Activated naive CD4-positive, alpha-beta T cell treated with anti-CD3 and anti-CD28 coated beads, Interleukin-2, amount 10 ng/mL, durations not matched to agents 7 days and 5 days (primary cell): ENCODE data around the gene C1QTNF9.
A peak's percentile ranks its signal among the peaks of the same experiment; 100 is the strongest.
"Not testable (repeated sequence)": the region's sequence is repeated elsewhere in the genome, so short reads cannot be mapped to it uniquely, and the experiment has no call there.

Source experiments
- CTCF ChIA-PET: fragments of 350-600 bp; sonication (Branson Sonifier 250); formaldehyde crosslinking; loops from one replicate; lab custom pipeline; 2021; ENCODE audit warnings: antibody characterized with exemption; lab: Charles Lee
- DNase-seq: peaks from one replicate; pipeline ENCODE4 v3.0.0-alpha.2; 2020
- H3K27ac Mint-ChIP-seq: one replicate; pipeline ENCODE4 v1.8.0; 2021; ENCODE audit warnings: mild to moderate bottlenecking, moderate library complexity, mixed read lengths
- H3K27me3 Mint-ChIP-seq: one replicate; pipeline ENCODE4 v1.8.0; 2021; ENCODE audit warnings: mild to moderate bottlenecking, mixed read lengths
- H3K36me3 Mint-ChIP-seq: one replicate; pipeline ENCODE4 v1.8.0; 2021; ENCODE audit warnings: mixed read lengths
- H3K4me1 Mint-ChIP-seq: one replicate; pipeline ENCODE4 v1.8.0; 2021; ENCODE audit warnings: mixed read lengths
- H3K4me3 Mint-ChIP-seq: one replicate; pipeline ENCODE4 v1.8.0; 2021; ENCODE audit warnings: mild to moderate bottlenecking, moderate library complexity, mixed read lengths
- H3K9me3 Mint-ChIP-seq: one replicate; pipeline ENCODE4 v1.8.0; 2021; ENCODE audit warnings: mixed read lengths

Gene C1QTNF9, protein sequence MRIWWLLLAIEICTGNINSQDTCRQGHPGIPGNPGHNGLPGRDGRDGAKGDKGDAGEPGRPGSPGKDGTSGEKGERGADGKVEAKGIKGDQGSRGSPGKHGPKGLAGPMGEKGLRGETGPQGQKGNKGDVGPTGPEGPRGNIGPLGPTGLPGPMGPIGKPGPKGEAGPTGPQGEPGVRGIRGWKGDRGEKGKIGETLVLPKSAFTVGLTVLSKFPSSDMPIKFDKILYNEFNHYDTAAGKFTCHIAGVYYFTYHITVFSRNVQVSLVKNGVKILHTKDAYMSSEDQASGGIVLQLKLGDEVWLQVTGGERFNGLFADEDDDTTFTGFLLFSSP

DNA sequence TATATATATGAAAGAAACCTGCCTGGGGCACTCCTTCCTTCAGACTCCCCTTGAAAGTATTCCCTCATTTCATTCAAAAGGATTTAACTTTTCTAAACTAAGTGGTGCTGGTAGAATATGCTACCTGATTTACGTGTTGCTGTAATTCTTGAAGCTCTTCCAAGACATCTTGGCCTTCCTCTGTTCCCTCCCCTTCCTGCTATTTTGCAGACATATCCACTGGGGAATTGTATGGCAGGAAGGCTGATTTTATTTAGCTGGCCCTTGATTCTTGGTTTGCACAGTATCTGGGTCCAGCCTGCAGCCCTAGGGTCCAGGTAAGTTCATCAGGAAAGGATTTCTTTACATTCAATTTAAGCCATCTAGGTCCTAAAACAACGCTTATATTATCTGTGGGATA is at the start of gene C1QTNF9:
Gene C1QTNF9 (plus strand): TSS at position 281 of the 400 bp plus-strand sequence. CDS start 6,424 bp downstream, outside the sequence.
- H3K27me3 Mint-ChIP-seq, H3K9me3 Mint-ChIP-seq, CTCF ChIA-PET, H3K4me1 Mint-ChIP-seq, H3K4me3 Mint-ChIP-seq, DNase-seq: not testable (repeated sequence)
- Mint-ChIP-seq H3K27ac (peak within 1 kb of the TSS; percentile 65), H3K36me3 (peaks cover 16% of the 10 kb centered on the region)

DNA sequence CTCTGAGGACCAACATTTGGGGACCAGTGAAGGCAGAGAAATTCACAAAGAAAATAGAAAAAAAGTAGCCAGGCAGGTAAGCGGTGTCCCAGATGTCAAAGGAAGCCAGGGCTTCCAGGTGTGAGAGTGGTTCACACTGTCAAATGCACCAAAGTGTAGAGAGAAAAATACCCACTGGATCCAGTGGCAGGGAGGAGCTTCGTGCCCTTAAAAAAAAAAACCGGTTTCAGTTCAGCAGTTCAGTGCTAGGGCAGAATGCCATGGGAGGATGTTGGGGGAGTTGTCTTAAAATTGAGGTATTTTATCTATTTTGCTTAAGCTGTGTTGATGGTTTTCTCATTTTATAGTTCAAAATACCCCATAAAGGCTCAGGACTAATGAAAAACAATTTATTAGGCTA is 47.8 kb upstream of the C1QTNF9 start:
- H3K27ac Mint-ChIP-seq: peak overlapping the region; percentile 83
- H3K4me3 Mint-ChIP-seq: peak overlapping the region; percentile 11
- CTCF ChIA-PET: interaction anchor here (0.7 to 1.6 kb wide), 3 partner anchors 8 to 13 kb away, joined by 3 to 7 read pairs (median 4); no protein-coding TSS in a partner anchor
- no peaks in the 10 kb centered on the region for H3K27me3 Mint-ChIP-seq
- H3K4me1 Mint-ChIP-seq: peaks cover 88% of the 10 kb centered on the region
- H3K9me3 Mint-ChIP-seq: no peaks in the 10 kb centered on the region
- H3K36me3 Mint-ChIP-seq: peaks cover 62% of the 10 kb centered on the region
- peak; percentile 53 for DNase-seq

DNA sequence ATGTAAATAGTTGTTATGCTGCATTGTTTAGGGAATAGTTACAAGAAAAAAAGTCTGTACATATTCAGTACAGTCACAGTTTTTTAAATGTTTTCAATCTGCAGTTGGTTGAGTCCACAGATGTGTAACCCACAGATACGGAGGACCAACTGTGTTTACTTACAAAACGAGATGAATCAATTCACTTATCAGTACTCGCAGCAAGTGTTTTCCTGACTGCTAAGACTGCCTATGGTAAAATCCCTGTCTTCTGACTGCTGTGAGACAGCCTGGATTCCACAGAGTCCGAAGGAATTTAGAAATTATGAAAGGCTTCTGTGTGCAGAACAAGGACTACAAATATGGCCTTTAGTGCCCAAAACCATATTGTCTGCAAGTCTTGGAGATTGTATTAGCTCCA is 45.7 kb upstream of the C1QTNF9 start:
- Mint-ChIP-seq H3K27me3 (no peaks in the 10 kb centered on the region), H3K4me1 (peaks cover 91% of the 10 kb centered on the region), H3K9me3 (no peaks in the 10 kb centered on the region), H3K4me3 (peak overlapping the region; percentile 67), H3K27ac (peak overlapping the region; percentile 98), H3K36me3 (peaks cover 61% of the 10 kb centered on the region)
- no peak for DNase-seq
- CTCF ChIA-PET: interaction anchor here (1.0 to 1.9 kb wide), 4 partner anchors 9 to 24 kb away, joined by 5 to 8 read pairs (median 6); no protein-coding TSS in a partner anchor

DNA sequence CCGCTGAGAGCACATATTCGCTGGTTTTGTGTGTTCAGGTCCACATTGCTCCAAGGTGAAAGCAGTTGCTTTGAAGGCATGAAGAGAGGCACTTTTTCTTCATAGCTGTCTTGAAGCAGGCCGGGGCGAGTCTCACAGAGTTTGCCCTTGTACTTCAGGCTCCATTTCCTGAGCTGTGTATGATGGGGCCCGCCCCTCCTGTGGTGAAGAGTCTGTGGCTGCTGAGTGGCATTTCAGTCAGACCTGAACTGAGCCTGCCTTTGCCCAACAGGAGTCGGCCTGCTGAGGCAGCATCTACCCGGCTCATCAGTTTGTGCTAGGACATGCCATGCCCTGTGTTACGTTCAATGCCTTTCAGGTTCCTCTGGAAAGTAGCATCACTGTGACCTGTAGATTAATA is 44.4 kb upstream of the C1QTNF9 start:
- Mint-ChIP-seq H3K4me3 (peak overlapping the region; percentile 67), H3K27me3 (no peaks in the 10 kb centered on the region), H3K9me3 (no peaks in the 10 kb centered on the region), H3K27ac (peak overlapping the region; percentile 98), H3K36me3 (peaks cover 60% of the 10 kb centered on the region), H3K4me1 (peaks cover 95% of the 10 kb centered on the region)
- CTCF ChIA-PET: interaction anchor here (1.1 to 1.9 kb wide), 4 partner anchors 9 to 36 kb away, joined by 4 to 8 read pairs (median 6); no protein-coding TSS in a partner anchor
- DNase-seq: peak; percentile 91

DNA sequence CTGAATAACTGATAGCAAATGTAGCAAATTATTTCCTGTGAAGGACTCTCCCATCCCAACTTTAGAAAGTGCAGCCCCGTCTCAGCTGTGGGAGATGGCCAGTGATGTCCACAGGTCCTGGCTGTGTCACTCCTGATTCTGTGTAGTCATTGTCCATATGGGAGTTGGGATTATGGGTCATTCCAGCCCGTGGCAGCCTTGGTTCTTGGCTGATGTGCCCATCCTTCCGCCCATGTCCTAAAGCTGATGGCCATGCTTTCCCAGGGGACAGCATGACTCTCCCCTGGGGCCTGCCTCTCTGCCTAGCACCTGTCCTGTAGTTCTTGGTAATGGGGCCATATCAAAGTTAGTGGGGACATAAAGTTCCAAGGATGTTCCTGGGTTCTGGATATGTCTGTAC is 43.9 kb upstream of the C1QTNF9 start:
- no peak for DNase-seq
- Mint-ChIP-seq H3K9me3 (no peaks in the 10 kb centered on the region), H3K36me3 (peaks cover 58% of the 10 kb centered on the region), H3K27me3 (no peaks in the 10 kb centered on the region), H3K27ac (peak overlapping the region; percentile 98), H3K4me3 (peak overlapping the region; percentile 67), H3K4me1 (peaks cover 95% of the 10 kb centered on the region)
- CTCF ChIA-PET: interaction anchor here (1.3 to 2.4 kb wide), 3 partner anchors 9 to 11 kb away, joined by 4 to 9 read pairs (median 8); no protein-coding TSS in a partner anchor

DNA sequence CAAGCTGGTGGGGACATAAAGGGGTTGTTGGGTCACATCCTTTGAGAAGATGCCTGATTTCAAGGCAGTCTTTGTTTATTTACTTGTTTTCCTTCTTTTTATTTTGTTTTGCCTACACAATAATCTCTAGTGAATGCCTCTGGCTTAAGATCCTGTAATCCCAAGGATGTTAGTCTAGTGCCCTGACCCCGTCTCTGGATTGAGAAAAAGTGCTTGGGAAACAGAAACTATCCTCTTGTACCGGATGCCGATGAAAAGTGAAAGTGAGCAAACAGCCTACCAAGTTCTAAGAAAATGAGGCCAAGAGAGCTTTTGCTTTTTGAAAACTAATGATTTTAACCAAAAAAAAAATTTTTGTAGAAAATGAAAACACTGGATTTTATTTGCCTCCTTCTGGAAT is 42.1 kb upstream of the C1QTNF9 start:
- no peaks in the 10 kb centered on the region for H3K9me3 Mint-ChIP-seq
- peaks cover 49% of the 10 kb centered on the region for H3K36me3 Mint-ChIP-seq
- peaks cover 5% of the 10 kb centered on the region for H3K27me3 Mint-ChIP-seq
- CTCF ChIA-PET: interaction anchor here (1.0 to 2.4 kb wide), 3 partner anchors 13 to 36 kb away, joined by 3 to 9 read pairs (median 3); no protein-coding TSS in a partner anchor
- peak; percentile 51 for DNase-seq
- H3K27ac Mint-ChIP-seq: peak overlapping the region; percentile 84
- H3K4me3 Mint-ChIP-seq: peak overlapping the region; percentile 64
- peaks cover 94% of the 10 kb centered on the region for H3K4me1 Mint-ChIP-seq

DNA sequence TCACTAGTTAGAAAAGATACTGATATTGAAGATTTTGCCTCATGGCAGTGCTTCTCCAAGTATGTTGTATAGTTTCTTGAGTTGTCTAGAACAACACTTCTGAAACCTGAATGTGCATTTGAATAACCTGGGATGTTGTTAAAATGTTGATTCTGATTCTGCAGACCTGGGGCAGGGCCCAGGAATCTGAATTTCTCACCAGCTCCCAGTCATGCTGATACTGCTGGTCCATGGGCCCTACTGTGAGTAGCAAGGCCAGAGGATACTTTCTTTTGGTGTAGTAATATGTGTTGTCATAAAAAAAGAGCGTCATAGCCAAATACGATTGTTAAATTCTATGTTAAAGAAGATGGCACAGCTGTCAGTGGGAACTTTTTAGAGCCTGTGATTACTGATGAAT is 41.6 kb upstream of the C1QTNF9 start:
- Mint-ChIP-seq H3K4me1 (peaks cover 94% of the 10 kb centered on the region), H3K4me3 (peak overlapping the region; percentile 64), H3K27ac (peak overlapping the region; percentile 84), H3K36me3 (peaks cover 50% of the 10 kb centered on the region), H3K27me3 (peaks cover 5% of the 10 kb centered on the region), H3K9me3 (no peaks in the 10 kb centered on the region)
- no peak for DNase-seq
- CTCF ChIA-PET: interaction anchor here (1.0 to 2.4 kb wide), 3 partner anchors 13 to 37 kb away, joined by 3 to 9 read pairs (median 3); no protein-coding TSS in a partner anchor

DNA sequence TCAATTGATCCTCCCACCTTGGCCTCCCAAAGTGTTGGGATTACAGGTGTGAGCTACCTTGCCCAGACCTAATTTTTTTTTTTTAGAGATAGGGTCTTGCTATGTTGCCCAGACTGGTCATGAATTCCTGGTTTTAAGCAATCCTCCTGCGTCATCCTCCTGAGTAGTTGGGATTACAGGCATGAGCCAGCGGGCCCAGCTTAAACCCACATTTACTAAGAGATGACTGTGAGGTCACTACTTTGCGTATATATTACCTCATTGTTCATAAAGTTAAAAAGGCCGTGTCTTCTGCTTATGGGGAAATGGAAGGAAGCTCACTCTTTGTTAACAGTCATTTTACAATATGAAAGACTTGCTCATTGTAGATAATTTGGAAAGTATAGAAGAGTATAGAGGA is 39.6 kb upstream of the C1QTNF9 start:
- Mint-ChIP-seq H3K4me1 (peaks cover 94% of the 10 kb centered on the region), H3K27ac (peak overlapping the region; percentile 98), H3K36me3 (peaks cover 49% of the 10 kb centered on the region), H3K4me3 (peak overlapping the region; percentile 87), H3K27me3 (peaks cover 5% of the 10 kb centered on the region), H3K9me3 (no peaks in the 10 kb centered on the region)
- no peak for DNase-seq
- CTCF ChIA-PET: interaction anchor here (1.2 to 2.2 kb wide), 5 partner anchors 8 to 41 kb away, joined by 3 to 12 read pairs (median 7); no protein-coding TSS in a partner anchor

DNA sequence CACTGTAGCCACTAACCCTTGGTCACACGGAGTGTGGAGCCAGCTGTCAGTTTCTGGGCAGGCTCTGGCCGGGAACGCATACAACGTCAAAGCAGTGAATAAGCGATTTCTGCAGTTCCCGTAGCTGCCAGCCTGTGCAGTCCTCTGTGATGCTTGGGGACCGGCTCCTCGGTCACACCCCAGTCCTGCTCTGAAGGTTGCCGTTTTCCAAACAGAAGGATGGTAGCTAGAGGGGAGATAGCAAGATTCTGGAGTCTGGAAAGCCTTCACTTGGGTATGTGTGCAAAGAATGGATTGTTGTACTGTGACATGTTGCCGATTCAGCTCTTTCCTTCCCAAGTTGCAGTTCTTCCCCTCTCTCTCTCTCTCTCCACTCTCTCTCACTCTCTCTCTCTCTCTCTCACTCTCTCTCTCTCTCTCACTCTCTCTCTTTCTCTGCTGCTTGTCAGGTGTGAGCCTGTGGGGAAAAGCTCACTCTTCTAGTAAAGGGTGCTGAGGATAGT is 38.7 kb upstream of the C1QTNF9 start:
- CTCF ChIA-PET: interaction anchor here (1.2 to 2.2 kb wide), 5 partner anchors 9 to 42 kb away, joined by 3 to 12 read pairs (median 7); no protein-coding TSS in a partner anchor
- Mint-ChIP-seq H3K4me3 (peak overlapping the region; percentile 87), H3K36me3 (peaks cover 46% of the 10 kb centered on the region), H3K4me1 (peaks cover 94% of the 10 kb centered on the region), H3K9me3 (no peaks in the 10 kb centered on the region), H3K27me3 (peaks cover 5% of the 10 kb centered on the region), H3K27ac (peak overlapping the region; percentile 98)
- peak; percentile 76 for DNase-seq

DNA sequence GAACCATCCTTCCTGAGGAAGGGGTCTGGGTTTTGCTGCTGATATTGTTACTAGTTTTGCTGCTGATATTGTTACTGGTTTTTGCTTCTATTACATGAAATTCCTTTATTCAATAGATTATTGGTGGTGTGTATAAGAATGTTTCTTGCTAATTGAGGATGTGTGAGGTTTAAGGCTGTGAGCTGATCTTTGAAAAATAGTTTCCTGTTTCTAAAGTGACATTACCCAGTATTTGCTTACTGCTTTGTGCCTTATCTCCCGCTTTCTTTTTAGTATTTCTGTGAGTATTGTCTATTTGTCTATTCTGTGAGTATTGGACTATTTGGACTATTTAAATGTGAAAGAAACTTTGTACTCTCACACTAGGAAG is 38.2 kb upstream of the C1QTNF9 start:
- no peak for DNase-seq
- peak overlapping the region; percentile 87 for H3K4me3 Mint-ChIP-seq
- no peaks in the 10 kb centered on the region for H3K9me3 Mint-ChIP-seq
- peak overlapping the region; percentile 98 for H3K27ac Mint-ChIP-seq
- peaks cover 44% of the 10 kb centered on the region for H3K36me3 Mint-ChIP-seq
- H3K27me3 Mint-ChIP-seq: peaks cover 5% of the 10 kb centered on the region
- peaks cover 95% of the 10 kb centered on the region for H3K4me1 Mint-ChIP-seq
- CTCF ChIA-PET: interaction anchor here (1.4 to 2.2 kb wide), 4 partner anchors 10 to 20 kb away, joined by 7 to 12 read pairs (median 9); no protein-coding TSS in a partner anchor

DNA sequence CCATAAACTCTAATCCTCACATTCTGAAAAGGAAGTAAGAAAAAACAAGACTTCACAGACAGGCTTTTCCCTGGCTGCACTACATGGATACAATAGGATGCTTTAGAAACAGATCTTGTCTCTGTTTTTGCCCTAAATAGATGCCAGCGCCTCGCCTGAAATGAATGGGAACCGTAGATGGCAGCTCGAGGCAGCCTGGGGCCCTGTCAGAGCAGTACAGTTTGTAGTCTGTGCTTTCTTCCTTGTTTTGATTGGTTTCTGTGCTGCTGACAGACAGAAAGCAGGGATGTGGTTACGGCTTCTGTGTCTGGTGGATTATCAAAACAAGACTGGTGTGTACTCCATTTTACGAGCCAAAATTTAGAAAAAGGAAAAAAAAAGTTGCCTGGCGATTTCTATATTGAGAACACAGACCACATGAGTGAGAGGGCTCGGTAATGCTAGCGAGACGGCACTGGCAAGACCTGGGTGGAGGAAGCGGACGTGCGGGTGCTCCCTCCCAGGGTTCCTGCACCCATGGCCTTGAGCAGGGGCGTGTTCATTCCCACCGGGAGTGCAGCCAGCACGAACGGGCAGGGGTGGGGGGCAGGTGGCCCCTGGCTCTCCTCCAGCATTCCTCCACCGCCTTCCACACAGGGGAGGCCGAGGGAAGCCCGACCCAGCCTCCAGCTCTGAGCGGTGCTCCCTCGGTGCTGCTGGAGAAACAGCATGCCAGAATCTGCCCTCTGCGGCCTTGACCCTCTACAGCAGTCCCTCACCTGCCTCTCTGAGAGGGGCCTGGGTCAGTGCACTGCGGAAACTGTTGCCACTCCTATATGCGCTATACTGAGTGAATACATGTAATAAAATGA is 37.6 kb upstream of the C1QTNF9 start:
- H3K4me3 Mint-ChIP-seq: peak overlapping the region; percentile 87
- peaks cover 95% of the 10 kb centered on the region for H3K4me1 Mint-ChIP-seq
- CTCF ChIA-PET: interaction anchor here (1.9 to 2.2 kb wide), 2 partner anchors 18 to 20 kb away, joined by 11 to 12 read pairs; no protein-coding TSS in a partner anchor
- peak overlapping the region; percentile 98 for H3K27ac Mint-ChIP-seq
- H3K36me3 Mint-ChIP-seq: peaks cover 40% of the 10 kb centered on the region
- peak; percentile 78 for DNase-seq
- no peaks in the 10 kb centered on the region for H3K9me3 Mint-ChIP-seq
- H3K27me3 Mint-ChIP-seq: peaks cover 5% of the 10 kb centered on the region

DNA sequence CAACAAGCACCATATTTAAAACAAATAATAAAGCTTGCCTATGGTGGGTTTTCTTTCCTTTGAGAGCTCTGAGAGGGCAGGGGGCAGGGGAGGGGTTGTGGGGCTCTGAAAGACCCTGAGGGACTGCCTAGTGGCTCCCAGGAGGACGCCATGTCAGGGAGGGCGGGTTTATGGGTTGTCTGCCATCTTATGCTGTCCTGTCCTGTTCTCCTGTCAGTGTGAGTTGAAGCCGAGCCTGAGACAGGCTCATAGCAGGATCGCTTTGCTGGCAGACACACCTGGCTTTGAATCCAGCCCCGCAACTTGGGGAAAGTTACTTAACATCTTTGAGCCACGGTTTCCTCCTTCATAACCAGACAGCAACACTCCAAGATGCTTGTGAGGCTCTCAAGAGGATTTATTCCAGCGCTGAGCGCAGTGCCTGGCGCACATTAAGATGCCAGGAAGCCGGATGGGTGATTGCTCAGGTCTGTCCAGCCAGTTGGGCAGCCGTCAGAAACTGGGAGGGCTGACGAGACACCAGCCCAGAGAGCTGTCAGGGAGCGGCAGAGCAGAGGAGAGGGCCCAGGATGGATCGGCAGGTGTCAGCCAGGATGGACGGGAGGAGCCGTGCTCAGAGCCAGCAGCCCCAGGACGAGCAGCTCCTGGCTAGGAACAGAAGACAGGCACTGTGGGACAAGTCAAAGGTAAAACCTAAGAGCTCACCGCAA is 36.8 kb upstream of the C1QTNF9 start:
- CTCF ChIA-PET: interaction anchor here (1.4 to 1.8 kb wide), 2 partner anchors 40 to 44 kb away, joined by 5 to 6 read pairs; no protein-coding TSS in a partner anchor
- H3K4me3 Mint-ChIP-seq: peak overlapping the region; percentile 87
- H3K4me1 Mint-ChIP-seq: peaks cover 95% of the 10 kb centered on the region
- no peaks in the 10 kb centered on the region for H3K9me3 Mint-ChIP-seq
- peak overlapping the region; percentile 98 for H3K27ac Mint-ChIP-seq
- H3K36me3 Mint-ChIP-seq: peaks cover 35% of the 10 kb centered on the region
- H3K27me3 Mint-ChIP-seq: peaks cover 5% of the 10 kb centered on the region
- DNase-seq: no peak

DNA sequence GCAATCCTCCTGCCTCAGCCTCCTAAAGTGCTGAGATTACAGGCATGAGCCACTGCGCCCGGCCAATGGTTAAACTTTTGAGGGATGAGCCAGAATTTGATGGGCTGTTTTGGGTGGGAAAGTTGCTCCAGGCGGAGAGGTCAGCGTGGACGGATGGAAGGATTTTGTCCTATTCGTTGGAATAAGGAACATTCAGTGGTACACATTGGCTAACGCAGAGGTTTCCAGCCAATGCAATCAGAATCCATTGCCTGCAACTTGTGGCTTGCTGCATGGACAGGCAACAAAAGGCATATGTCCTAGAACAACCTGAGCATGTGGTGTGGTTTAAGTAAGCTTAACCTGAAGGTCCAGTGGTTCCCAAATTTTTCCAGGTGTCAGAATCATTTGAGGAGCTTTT is 35.5 kb upstream of the C1QTNF9 start:
- Mint-ChIP-seq H3K4me1 (peaks cover 91% of the 10 kb centered on the region), H3K36me3 (peaks cover 33% of the 10 kb centered on the region), H3K9me3 (no peaks in the 10 kb centered on the region), H3K27me3 (peaks cover 5% of the 10 kb centered on the region), H3K27ac (peak overlapping the region; percentile 98), H3K4me3 (peak overlapping the region; percentile 53)
- DNase-seq: no peak
- CTCF ChIA-PET: interaction anchor here (1.0 to 2.2 kb wide), 7 partner anchors 8 to 238 kb away, joined by 3 to 7 read pairs (median 4); no protein-coding TSS in a partner anchor
